Liver (tissue), 9 donors: ENCODE results near the gene EBF3. TPM values are rescaled to one million over a fixed set of nuclear protein-coding genes. Genes with fewer than 3 reads are reported as not detected.

ENCODE experiments used
- DNase-seq: peaks from one replicate; pipeline ENCODE4 v3.0.0-alpha.2; 2017; ENCODE audit warnings: low spot score
- H3K27ac ChIP-seq, 2 donors: one replicate each; pipeline ENCODE4 v1.7.0; 2013; ENCODE audit warnings: inconsistent platforms in 2 of 2, low read length in 2 of 2, control low read depth in 1 of 2, low read depth in 1 of 2, mild to moderate bottlenecking in 1 of 2
- H3K27me3 ChIP-seq, 4 donors: one replicate each; pipeline versions ENCODE4 v1.6.1 to v1.7.0; 2013; ENCODE audit warnings: low read length in 3 of 4, inconsistent platforms in 1 of 4, mild to moderate bottlenecking in 1 of 4, moderate library complexity in 1 of 4; ENCODE audit not compliant: control insufficient read depth in 4 of 4, insufficient read depth in 4 of 4
- H3K36me3 ChIP-seq, 4 donors: one replicate each; pipeline versions ENCODE4 v1.6.1 to v1.7.0; 2013; ENCODE audit warnings: low read length in 3 of 4, mild to moderate bottlenecking in 3 of 4, low read depth in 1 of 4, moderate library complexity in 1 of 4; ENCODE audit not compliant: control insufficient read depth in 4 of 4, insufficient read depth in 3 of 4
- H3K4me1 ChIP-seq, 4 donors: one replicate each; pipeline versions ENCODE4 v1.6.1 to v1.7.0; 2013; ENCODE audit warnings: low read length in 3 of 4, mild to moderate bottlenecking in 3 of 4, moderate library complexity in 1 of 4; ENCODE audit not compliant: control insufficient read depth in 4 of 4, insufficient read depth in 4 of 4
- H3K4me3 ChIP-seq, 3 donors: one replicate each; pipeline versions ENCODE4 v1.6.1 to v1.7.0; 2013; ENCODE audit warnings: low read length in 3 of 3, control low read depth in 1 of 3, low read depth in 1 of 3, mild to moderate bottlenecking in 1 of 3
- H3K9ac ChIP-seq, 2 donors: one replicate each; pipeline ENCODE4 v1.7.0; 2013; ENCODE audit warnings: low read length in 2 of 2, mild to moderate bottlenecking in 2 of 2, moderate library complexity in 2 of 2, control low read depth in 1 of 2, low read depth in 1 of 2
- H3K9me3 ChIP-seq, 4 donors: one replicate each; pipeline versions ENCODE4 v1.6.1 to v1.7.0; 2013; ENCODE audit warnings: low read length in 3 of 4; ENCODE audit not compliant: control insufficient read depth in 4 of 4
- ATF3 ChIP-seq: IDR thresholded peaks from 2 replicates; pipeline ENCODE4 v1.6.1; 2016; ENCODE audit warnings: antibody characterized with exemption
- CTCF ChIP-seq: fragments of 150-350 bp; IDR thresholded peaks from 2 replicates; pipeline ENCODE4 v1.5.1; 2017; ENCODE audit warnings: improper control_type of control experiment, low read depth, low read length; ENCODE audit not compliant: missing input control
- EGR1 ChIP-seq, 2 donors: IDR thresholded peaks; 2 replicates each; pipeline ENCODE4 v1.6.1; 2016 to 2018; ENCODE audit warnings: antibody characterized with exemption in 2 of 2, low read depth in 2 of 2
- FOXA1 ChIP-seq: IDR thresholded peaks from 2 replicates; pipeline ENCODE4 v1.6.1; 2016; ENCODE audit warnings: antibody characterized with exemption
- FOXA2 ChIP-seq: IDR thresholded peaks from 2 replicates; pipeline ENCODE4 v1.6.1; 2016; ENCODE audit warnings: antibody characterized with exemption
- GABPA ChIP-seq, 2 donors: IDR thresholded peaks in 1 of 2; conservative IDR thresholded peaks in 1 of 2; 2 replicates each; pipeline ENCODE4 v1.6.1; 2016; ENCODE audit warnings: antibody characterized with exemption in 2 of 2, mild to moderate bottlenecking in 1 of 2, moderate library complexity in 1 of 2
- HNF4A ChIP-seq, 2 donors: conservative IDR thresholded peaks; 2 replicates each; pipeline ENCODE4 v1.6.1; 2016; ENCODE audit warnings: antibody characterized with exemption in 2 of 2, mild to moderate bottlenecking in 2 of 2
- HNF4G ChIP-seq: IDR thresholded peaks from 2 replicates; pipeline ENCODE4 v1.6.1; 2016; ENCODE audit warnings: antibody characterized with exemption
- JUND ChIP-seq, 2 donors: IDR thresholded peaks; 2 replicates each; pipeline ENCODE4 v1.6.1; 2016; ENCODE audit warnings: antibody characterized with exemption in 2 of 2
- MAX ChIP-seq: IDR thresholded peaks from 2 replicates; pipeline ENCODE4 v1.6.1; 2016; ENCODE audit warnings: antibody characterized with exemption
- NR2F2 ChIP-seq: IDR thresholded peaks from 2 replicates; pipeline ENCODE4 v1.6.1; 2016; ENCODE audit warnings: antibody characterized with exemption
- RAD21 ChIP-seq, 2 donors: IDR thresholded peaks; 2 replicates each; pipeline ENCODE4 v1.6.1; 2016; ENCODE audit warnings: antibody characterized with exemption in 2 of 2, mild to moderate bottlenecking in 2 of 2
- RXRA ChIP-seq, 2 donors: IDR thresholded peaks; 2 replicates each; pipeline ENCODE4 v1.6.1; 2017 to 2018; ENCODE audit warnings: antibody characterized with exemption in 2 of 2, mild to moderate bottlenecking in 1 of 2
- SP1 ChIP-seq: IDR thresholded peaks from 2 replicates; pipeline ENCODE4 v1.6.1; 2018; ENCODE audit warnings: antibody characterized with exemption, mild to moderate bottlenecking
- TAF1 ChIP-seq: conservative IDR thresholded peaks from 2 replicates; pipeline ENCODE4 v1.6.1; 2016; ENCODE audit warnings: antibody characterized with exemption, mild to moderate bottlenecking
- YY1 ChIP-seq: IDR thresholded peaks from 2 replicates; pipeline ENCODE4 v1.6.1; 2016; ENCODE audit warnings: antibody characterized with exemption, mild to moderate bottlenecking
- ZBTB33 ChIP-seq: IDR thresholded peaks from 2 replicates; pipeline ENCODE4 v1.6.1; 2016; ENCODE audit warnings: antibody characterized with exemption
- WGBS: extraction: QIAGEN DNeasy Blood & Tissue Kit; methylation state at CpG from one replicate; pipeline ENCODE4 v1.1.7; 2013; 5-methylcytosine and 5-hydroxymethylcytosine counted together
- polyA plus RNA-seq, 2 donors: library from polyadenylated mRNA; stranded (reverse) in 1 of 2; unstranded in 1 of 2; fragments of 200-250 nt in 1 of 2; fragments of >200 nt in 1 of 2; fragmentation: Nextera tagmentation in 1 of 2; extraction: Ambion mirVana in 1 of 2; gene quantifications; one replicate each; pipeline versions ENCODE4 v1.2.1 to v1.2.3, GENCODE V29; 2013 to 2015
- total RNA-seq, 2 donors: library from RNA; depleted of rRNA; stranded (reverse); fragments of >200 nt; gene quantifications; one replicate each; pipeline ENCODE4 v1.2.3, GENCODE V29; 2014
- donor health status: healthy.
- donor health status: healthy.
- donor health status: healthy.
- donor health status: healthy.
- donor health status: healthy.

Gene EBF3
- total and polyA plus RNA-seq, 4 donors, result 0.02 to 0.08 TPM; not detected in 2

GRCh38 chr10:129999140-129999539, 35.1 kb upstream of the EBF3 start:
- Histone ChIP-seq H3K27ac (no peak overlapping the region), H3K4me3 (no peak overlapping the region), H3K36me3 (no peaks in the 10 kb centered on the region), H3K9ac (no peak overlapping the region), H3K4me1 (no peaks in the 10 kb centered on the region), H3K9me3 (peaks cover 0 to under 1% (median 0%) of the 10 kb centered on the region in 4 donors), H3K27me3 (peaks cover 0 to 6% (median 3%) of the 10 kb centered on the region in 4 donors)
- DNase-seq, result no peak
- WGBS, result 90% methylated on average over 4 of the region's 4 CpGs
- TF ChIP-seq HNF4G (no peak), CTCF (no peak), FOXA2 (no peak), GABPA (IDR thresholded peaks at IDR 0.05 in 1 of 2, conservative IDR thresholded peaks at IDR 0.05 in 1 of 2) (no peak), TAF1 (no peak), MAX (no peak)

GRCh38 chr10:129993621-129994020, 29.5 kb upstream of the EBF3 start:
- Histone ChIP-seq H3K36me3 (no peaks in the 10 kb centered on the region), H3K4me3 (no peak overlapping the region), H3K27ac (no peak overlapping the region), H3K9me3 (no peaks in the 10 kb centered on the region), H3K4me1 (no peaks in the 10 kb centered on the region), H3K27me3 (peaks cover 0 to 8% (median 1%) of the 10 kb centered on the region in 4 donors), H3K9ac (no peak overlapping the region)
- no peak for TF ChIP-seq ZBTB33
- no peak for TF ChIP-seq ATF3
- TF ChIP-seq EGR1 (IDR thresholded peaks at IDR 0.05; ENCODE audit: low read depth in 2 of 2), result no peak
- TF ChIP-seq RAD21 (IDR thresholded peaks at IDR 0.05), result no peak
- TF ChIP-seq NR2F2, result no peak
- no peak for TF ChIP-seq FOXA1
- TF ChIP-seq RXRA (IDR thresholded peaks at IDR 0.05), result no peak
- no peak for TF ChIP-seq HNF4A (conservative IDR thresholded peaks at IDR 0.05)
- no peak for TF ChIP-seq CTCF
- TF ChIP-seq MAX, result no peak
- no peak for TF ChIP-seq SP1
- no peak for TF ChIP-seq YY1
- no peak for TF ChIP-seq JUND (IDR thresholded peaks at IDR 0.05)
- no peak for TF ChIP-seq FOXA2
- WGBS, result 81% methylated on average over 1 of the region's 1 CpG
- no peak for DNase-seq
